ENCODE measurements around the gene DEGS2.
"Not testable (repeated sequence)": the region's sequence is repeated elsewhere in the genome, so short reads cannot be mapped to it uniquely, and the experiment has no call there.

GRCh38 chr14:100204835-100205167, 45.4 kb upstream of the DEGS2 start:
- not testable (repeated sequence) for TF ChIP-seq POLR2A (IDR thresholded peaks at IDR 0.05); CTCF (IDR thresholded peaks at IDR 0.05 in 8 of 11, conservative IDR thresholded peaks at IDR 0.05 in 3 of 11)

Measured in spleen (tissue), 7 donors.